Ascending aorta (tissue), 2 donors: Measurements from ENCODE around the gene KICS2. TPM values are rescaled to one million over a fixed set of nuclear protein-coding genes. Genes with fewer than 3 reads are reported as not detected.
"Not testable (repeated sequence)": the region's sequence is repeated elsewhere in the genome, so short reads cannot be mapped to it uniquely, and the experiment has no call there.

Experiments
- DNase-seq, 2 donors: peaks; one replicate each; pipeline ENCODE4 v3.0.0-alpha.2; 2019; ENCODE audit warnings: low spot score in 2 of 2
- H3K27ac ChIP-seq, 2 donors: fragments of 200-600 bp; sonication (generic); one replicate each; pipeline ENCODE4 v1.5.1; 2016 to 2017; ENCODE audit warnings: mild to moderate bottlenecking in 1 of 2
- H3K27me3 ChIP-seq: fragments of 200-600 bp; sonication (generic); one replicate; pipeline ENCODE4 v1.5.1; 2017
- H3K36me3 ChIP-seq, 2 donors: fragments of 200-600 bp; sonication (generic); one replicate each; pipeline ENCODE4 v1.5.1; 2016
- H3K4me1 ChIP-seq, 2 donors: fragments of 200-600 bp; sonication (generic); one replicate each; pipeline ENCODE4 v1.5.1; 2016 to 2017; ENCODE audit warnings: mild to moderate bottlenecking in 1 of 2
- H3K4me3 ChIP-seq, 2 donors: fragments of 200-600 bp; sonication (generic); one replicate each; pipeline ENCODE4 v1.5.1; 2016 to 2017; ENCODE audit warnings: mild to moderate bottlenecking in 1 of 2
- H3K9me3 ChIP-seq, 2 donors: fragments of 200-600 bp; sonication (generic); one replicate each; pipeline ENCODE4 v1.5.1; 2016
- CTCF ChIP-seq, 3 experiments: fragments of 200-600 bp in 2 of 3; fragments of 450-650 bp in 1 of 3; sonication (generic) in 2 of 3; IDR thresholded peaks; one replicate each; pipeline ENCODE4 v1.5.1; 2016 to 2019; ENCODE audit warnings: antibody characterized with exemption in 3 of 3, mild to moderate bottlenecking in 1 of 3, moderate library complexity in 1 of 3
- intact Hi-C: fragments of 100-400 bp; cut with DNase I; formaldehyde crosslinking; loops from one replicate; pipeline ENCODE4 v1.15.1; 2023
- total RNA-seq: library from RNA; depleted of rRNA; stranded (reverse); fragments of >200 nt; gene quantifications from one replicate; pipeline ENCODE4 v1.1.0, GENCODE V29; 2016

Gene KICS2
- total RNA-seq, 1 donor from 2014 or later, result 0.75 TPM

DNA sequence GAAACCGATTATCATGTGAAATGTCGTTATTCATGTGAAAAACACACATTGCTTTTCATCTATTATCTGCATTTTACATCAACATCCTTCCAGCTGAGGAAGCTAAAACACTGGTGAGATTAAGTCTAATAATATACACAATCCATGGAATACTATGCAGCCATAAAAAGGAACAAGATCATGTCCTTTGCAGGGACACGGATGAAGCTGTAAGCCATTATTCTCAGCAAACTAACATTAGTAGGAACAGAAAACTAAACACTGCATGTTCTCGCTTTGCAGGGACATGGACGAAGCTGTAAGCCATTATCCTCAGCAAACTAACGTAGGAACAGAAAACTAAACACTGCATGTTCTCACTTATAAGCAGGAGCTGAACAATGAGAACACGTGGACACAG is 18.3 kb downstream of the KICS2 start:
- no peak overlapping the region for H3K4me3 ChIP-seq
- no peak for DNase-seq
- TF ChIP-seq CTCF (IDR thresholded peaks at IDR 0.05), result no peak
- H3K27ac ChIP-seq, result no peak overlapping the region
- H3K9me3 ChIP-seq, result no peaks in the 10 kb centered on the region
- no peaks in the 10 kb centered on the region for H3K4me1 ChIP-seq
- intact Hi-C loops, result no loop called here
- no peaks in the 10 kb centered on the region for H3K27me3 ChIP-seq
- peaks cover 2 to 3% of the 10 kb centered on the region in 2 donors for H3K36me3 ChIP-seq

GRCh38 chr12:64203036-64203435 is 19.1 kb downstream of the KICS2 start:
- H3K27ac ChIP-seq, result no peak overlapping the region
- no peak overlapping the region for H3K4me3 ChIP-seq
- H3K36me3 ChIP-seq, result peaks cover 2 to 3% of the 10 kb centered on the region in 2 donors
- DNase-seq, result no peak
- TF ChIP-seq CTCF (IDR thresholded peaks at IDR 0.05), result no peak
- no peaks in the 10 kb centered on the region for H3K27me3 ChIP-seq
- H3K4me1 ChIP-seq, result no peaks in the 10 kb centered on the region
- intact Hi-C loops, result no loop called here
- H3K9me3 ChIP-seq, result no peaks in the 10 kb centered on the region

DNA sequence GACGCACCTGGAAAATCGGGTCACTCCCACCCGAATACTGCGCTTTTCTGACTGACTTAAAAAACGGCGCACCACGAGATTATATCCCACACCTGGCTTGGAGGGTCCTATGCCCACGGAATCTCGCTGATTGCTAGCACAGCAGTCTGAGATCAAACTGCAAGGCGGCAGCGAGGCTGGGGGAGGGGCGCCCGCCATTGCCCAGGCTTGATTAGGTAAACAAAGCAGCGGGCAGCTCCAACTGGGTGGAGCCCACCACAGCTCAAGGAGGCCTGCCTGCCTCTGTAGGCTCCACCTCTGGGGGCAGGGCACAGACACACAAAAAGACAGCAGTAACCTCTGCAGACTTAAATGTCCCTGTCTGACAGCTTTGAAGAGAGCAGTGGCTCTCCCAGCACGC is 26.3 kb downstream of the KICS2 start:
- H3K9me3 ChIP-seq, H3K4me3 ChIP-seq, intact Hi-C loops, H3K27me3 ChIP-seq, H3K27ac ChIP-seq, H3K4me1 ChIP-seq, DNase-seq, H3K36me3 ChIP-seq: not testable (repeated sequence)

DNA sequence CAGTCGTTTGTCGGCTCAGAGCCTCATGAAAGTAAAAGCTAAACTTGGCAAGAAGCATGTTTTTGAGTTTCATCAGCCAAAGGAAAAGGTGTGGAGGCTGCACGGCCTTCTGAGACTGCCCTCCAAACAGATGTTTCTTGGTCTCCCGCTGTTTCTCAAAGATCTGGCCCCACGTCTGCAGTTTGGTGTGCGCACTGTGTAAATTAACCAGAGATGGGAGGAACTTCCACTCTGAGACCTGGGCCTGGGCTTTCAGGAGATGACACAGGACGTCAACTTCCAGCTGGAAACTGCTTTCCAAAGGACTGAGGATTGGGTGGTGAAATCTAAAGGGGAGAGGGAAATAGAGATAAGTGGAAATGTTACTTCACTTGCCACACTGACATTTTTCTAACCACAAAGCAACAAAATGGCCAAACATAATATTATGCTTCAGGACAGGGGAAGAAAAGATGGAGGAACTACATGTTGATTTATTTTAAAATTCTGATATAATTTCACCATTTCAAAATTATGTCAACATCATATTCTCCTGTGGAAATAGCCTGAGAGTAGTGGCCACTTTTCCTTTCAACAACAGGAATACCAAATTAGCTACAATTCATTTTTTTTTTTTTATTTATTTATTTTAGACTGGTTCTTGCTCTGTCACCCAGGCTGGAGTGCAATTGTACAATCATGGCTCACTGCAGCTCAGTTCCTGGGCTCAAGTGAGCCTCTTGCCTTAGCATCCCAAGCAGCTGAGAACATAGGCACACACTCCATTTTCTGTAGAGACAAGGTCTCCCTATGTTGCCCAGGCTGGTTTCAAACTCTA is 27.6 kb downstream of the KICS2 start:
- TF ChIP-seq CTCF (IDR thresholded peaks at IDR 0.05), result no peak

DNA sequence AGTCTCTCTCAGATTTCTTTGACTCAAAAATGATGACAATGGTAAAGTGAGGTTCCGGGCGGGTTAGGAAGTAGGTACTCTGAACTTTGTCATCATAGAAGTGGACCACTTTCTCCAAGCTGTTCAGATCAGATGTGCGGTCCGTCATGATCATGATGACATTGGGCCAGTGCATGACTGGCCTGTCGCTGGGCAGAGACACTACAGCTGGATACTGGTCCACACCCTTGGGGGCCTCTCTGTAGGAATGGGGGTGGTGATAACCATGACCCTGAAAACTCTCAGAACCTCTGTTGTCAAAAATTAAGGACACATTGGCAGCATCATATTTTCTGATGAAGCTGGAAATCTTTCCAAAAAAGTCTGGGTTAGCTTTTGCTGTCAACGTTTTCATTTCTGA is 28.2 kb downstream of the KICS2 start:
- no peak for DNase-seq
- no peaks in the 10 kb centered on the region for H3K4me1 ChIP-seq
- intact Hi-C loops, result no loop called here
- peaks cover 0 to 6% of the 10 kb centered on the region in 2 donors for H3K36me3 ChIP-seq
- no peaks in the 10 kb centered on the region for H3K27me3 ChIP-seq
- TF ChIP-seq CTCF (IDR thresholded peaks at IDR 0.05), result no peak
- H3K4me3 ChIP-seq, result no peak overlapping the region
- no peak overlapping the region for H3K27ac ChIP-seq
- no peaks in the 10 kb centered on the region for H3K9me3 ChIP-seq

More for the DNA sequence above, 27.6 kb downstream of the KICS2 start:
- no peaks in the 10 kb centered on the region for H3K4me1 ChIP-seq
- no peak for DNase-seq
- intact Hi-C loops, result no loop called here
- peaks cover 0 to 6% of the 10 kb centered on the region in 2 donors for H3K36me3 ChIP-seq
- no peaks in the 10 kb centered on the region for H3K27me3 ChIP-seq
- no peak overlapping the region for H3K4me3 ChIP-seq
- H3K27ac ChIP-seq, result no peak overlapping the region
- no peaks in the 10 kb centered on the region for H3K9me3 ChIP-seq

DNA sequence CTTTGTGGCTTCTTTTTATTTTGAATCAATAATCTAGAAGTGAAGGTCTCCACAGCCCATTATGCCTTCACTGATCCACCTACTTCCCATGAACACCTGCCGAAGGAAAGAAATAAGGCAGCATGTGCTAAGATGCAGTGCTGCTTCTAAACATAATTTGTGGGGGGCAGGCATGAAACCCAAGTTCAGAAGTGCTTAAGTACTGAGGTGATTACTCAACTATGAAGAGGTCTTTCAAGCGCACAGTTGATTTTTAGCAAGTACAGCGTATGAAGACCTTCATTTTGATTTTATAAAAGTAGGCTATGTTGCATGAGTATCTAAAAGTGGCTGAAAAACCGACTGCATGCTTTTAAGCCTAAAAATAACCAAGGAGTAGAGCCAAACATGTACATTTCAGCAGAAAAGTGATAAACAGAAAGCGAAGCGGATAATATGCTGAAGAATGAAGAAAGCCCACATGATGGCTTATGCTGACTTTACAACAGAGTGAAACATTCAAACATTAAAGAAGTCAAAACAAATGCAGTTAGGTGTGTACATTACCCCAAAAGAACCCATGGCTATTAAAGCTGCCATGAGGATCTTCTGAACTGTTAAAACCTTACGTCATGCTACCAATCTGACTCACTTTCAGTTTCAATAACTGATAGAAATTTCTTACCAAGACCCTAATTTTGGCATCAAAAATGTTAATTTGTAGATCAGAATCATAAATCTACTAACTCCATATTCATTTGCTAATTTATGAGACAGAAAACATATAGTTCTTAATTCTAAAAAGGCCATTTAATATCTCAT is 29.3 kb downstream of the KICS2 start:
- no peaks in the 10 kb centered on the region for H3K27me3 ChIP-seq
- no peak overlapping the region for H3K27ac ChIP-seq
- no peak overlapping the region for H3K4me3 ChIP-seq
- H3K36me3 ChIP-seq, result peaks cover 0 to 6% of the 10 kb centered on the region in 2 donors
- no peaks in the 10 kb centered on the region for H3K9me3 ChIP-seq
- H3K4me1 ChIP-seq, result no peaks in the 10 kb centered on the region
- no peak for DNase-seq
- TF ChIP-seq CTCF (IDR thresholded peaks at IDR 0.05), result no peak
- intact Hi-C loops, result no loop called here
